Dermis microvascular lymphatic vessel endothelial cell (primary cell): ENCODE results near the gene C22orf15. TPM values are rescaled to one million over a fixed set of nuclear protein-coding genes. Genes with fewer than 3 reads are reported as not detected.

Experiments used
- DNase-seq, 2 donors: peaks; one replicate each; pipeline versions ENCODE4 v3.0.0 to v3.0.0-alpha.2; 2010; ENCODE audit warnings: low read depth in 2 of 2
- total RNA-seq: library from RNA; depleted of rRNA; stranded (reverse); fragments of >200 nt; gene quantifications from 2 replicates; pipeline ENCODE4 v1.2.1, GENCODE V29; 2014

Gene C22orf15
- total RNA-seq, 1 donor from 2014 or later = 0.64 TPM

- DNase-seq = peak in 1 of 2 donors; percentile 49
Observed at GRCh38 chr22:23772649-23773473, 10.1 kb downstream of the C22orf15 start, which contains the start of gene MMP11. Gene MMP11 (plus strand): TSS chr22:23772849. CDS start chr22:23772871, 22 bp downstream.

GRCh38 chr22:23773483-23774113, 10.8 kb downstream of the C22orf15 start:
- no peak for DNase-seq

DNA sequence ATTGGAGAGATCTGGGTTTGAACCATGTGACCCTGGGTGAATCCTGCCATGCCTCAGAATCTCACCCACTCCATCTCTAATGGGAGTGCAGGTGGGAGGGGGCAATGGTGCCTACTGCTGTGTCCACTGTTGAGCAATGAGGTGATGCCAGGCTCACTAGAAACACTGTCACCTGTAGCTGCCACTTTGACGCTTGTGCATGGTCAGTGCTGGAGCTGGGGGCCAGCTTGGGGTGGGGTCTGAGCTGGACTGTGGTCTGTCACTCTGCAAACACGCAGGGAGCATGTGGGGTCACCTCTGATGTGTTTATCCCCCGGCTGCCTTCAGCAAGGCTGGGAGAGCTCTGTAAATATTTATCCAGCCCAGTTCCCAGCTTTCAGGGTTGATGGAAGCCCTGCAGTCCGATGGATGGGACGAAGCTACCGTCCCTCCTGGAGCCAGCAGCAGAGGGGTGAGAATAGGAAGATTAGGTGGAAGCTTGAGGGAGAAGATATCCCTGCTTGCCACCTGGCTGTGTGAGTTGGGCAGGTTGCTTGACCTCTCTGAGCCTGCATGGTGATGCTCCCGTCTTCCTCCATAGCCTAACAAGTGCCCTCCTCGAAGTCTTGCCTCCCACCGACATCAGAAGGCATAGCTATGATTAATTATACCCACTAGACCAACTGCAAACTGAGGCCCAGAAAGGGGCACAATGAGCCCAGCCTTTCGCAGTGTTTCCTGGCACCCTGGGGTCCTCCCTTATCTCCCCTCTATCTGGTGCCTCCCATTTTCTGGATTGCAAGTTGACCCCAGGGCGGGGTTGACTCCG, 11.5 kb downstream of the C22orf15 start:
- no peak for DNase-seq

DNA sequence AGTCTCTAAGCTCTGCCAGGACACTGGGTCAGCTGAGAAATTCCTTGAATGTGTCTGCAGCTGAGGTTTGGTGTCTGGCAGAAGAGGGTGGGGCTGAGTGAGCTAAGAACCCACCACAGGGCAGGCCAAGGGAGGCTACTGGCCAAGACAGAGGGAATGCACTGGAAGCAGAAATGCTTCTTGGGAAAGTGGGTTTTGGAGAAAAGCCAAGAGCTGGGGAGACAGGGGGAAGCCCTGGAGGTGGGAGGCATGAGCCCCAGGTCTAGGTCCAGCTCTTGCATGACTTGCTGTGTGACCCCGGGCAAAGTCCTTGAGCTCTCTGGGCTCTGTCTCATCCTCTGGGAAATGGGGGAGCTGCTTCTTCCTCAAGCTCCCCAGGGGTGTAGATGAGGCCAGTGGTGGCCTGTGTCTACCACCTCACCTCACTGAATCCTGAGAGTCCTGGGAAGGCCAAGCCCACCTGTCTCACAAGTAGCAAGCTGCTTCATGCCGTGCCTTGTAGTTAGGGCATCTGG, 12.2 kb downstream of the C22orf15 start:
- DNase-seq = no peak

GRCh38 chr22:23775779-23776375, 13.1 kb downstream of the C22orf15 start:
- DNase-seq = no peak

DNA sequence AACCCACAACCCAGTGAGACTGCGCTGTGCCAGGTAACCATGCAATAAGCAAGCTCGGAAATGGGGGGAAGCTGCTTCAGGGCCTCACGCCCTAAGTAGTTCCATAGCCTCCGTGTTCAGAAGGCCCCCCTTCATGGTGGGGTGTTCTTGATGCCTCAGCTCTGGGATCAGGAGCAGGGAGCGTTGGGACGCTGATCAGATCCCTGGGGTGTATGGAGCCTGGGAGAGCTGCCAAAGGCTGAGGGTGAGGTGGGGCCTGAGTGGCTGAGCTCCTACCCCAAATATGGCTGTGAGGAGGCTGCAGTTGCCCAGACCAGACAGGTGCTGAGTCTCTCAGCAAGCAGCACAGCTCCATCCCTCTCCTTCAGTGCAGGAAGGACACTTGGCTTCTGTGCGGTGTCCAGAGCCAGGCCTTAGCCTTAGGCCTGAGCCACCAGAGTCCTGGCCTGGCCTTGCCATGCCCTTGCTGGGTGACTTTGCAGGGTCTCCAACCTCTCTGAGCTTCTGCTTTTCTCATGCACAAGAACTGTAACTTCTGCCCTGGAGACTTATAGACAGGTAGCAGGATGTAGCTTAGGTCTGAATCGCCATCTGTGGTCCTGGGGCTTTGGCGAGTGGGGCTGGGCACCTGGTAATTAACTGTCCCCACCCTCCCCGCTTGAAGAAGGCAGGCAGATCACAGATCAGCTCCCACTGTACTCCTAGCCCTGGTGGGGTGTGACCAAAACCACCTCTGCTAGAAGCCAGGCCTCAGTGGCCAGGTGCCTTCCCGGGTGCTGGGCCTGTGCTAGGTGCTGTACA, 15.2 kb downstream of the C22orf15 start:
- DNase-seq = no peak

DNA sequence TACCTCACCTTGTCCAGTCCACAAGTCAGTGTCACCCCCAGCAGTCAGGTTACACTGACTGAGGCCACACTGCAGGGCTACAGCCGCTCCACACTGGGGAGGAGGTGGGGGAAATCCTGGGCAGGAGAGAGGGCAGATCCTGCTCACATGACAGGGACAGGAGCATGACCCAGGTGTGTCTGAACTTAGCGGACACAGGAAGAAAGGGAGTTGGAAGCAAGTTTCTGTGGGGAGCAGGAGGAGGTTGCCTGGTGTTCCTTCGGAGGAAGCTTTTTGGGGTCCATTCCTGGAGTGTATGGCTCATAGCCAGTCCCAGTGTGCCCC, 15.7 kb downstream of the C22orf15 start:
- no peak for DNase-seq

DNA sequence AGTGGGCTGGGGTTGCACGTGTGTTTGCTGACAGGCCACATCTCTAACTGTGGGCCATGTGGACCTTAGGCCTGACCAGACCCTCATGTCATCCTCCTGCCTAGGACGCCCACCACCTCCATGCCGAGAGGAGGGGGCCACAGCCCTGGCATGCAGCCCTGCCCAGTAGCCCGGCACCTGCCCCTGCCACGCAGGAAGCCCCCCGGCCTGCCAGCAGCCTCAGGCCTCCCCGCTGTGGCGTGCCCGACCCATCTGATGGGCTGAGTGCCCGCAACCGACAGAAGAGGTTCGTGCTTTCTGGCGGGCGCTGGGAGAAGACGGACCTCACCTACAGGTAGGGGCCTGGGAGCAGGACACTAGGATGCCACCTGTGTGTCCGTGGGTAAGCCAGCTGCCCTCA, 16.3 kb downstream of the C22orf15 start:
- DNase-seq = no peak

DNA sequence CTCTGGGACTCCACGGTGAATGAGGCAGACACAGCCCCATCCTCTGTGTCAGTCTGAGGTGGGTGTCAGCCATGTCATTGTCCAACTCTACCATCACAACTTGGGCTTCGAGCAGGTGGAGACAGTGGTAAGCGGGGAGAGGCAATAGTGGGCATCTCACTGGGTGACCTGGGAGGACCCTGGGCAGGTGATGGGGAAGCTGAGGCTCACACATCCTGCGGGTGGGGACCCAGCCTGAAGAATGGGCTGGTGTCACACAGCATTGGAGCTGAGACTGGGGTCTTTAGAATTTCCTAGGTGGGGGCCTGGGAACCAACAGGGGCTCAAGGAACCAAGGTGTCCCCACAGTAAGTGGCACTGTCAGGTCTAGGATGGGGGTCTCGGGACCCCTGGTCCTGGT, 16.9 kb downstream of the C22orf15 start:
- DNase-seq = no peak

DNA sequence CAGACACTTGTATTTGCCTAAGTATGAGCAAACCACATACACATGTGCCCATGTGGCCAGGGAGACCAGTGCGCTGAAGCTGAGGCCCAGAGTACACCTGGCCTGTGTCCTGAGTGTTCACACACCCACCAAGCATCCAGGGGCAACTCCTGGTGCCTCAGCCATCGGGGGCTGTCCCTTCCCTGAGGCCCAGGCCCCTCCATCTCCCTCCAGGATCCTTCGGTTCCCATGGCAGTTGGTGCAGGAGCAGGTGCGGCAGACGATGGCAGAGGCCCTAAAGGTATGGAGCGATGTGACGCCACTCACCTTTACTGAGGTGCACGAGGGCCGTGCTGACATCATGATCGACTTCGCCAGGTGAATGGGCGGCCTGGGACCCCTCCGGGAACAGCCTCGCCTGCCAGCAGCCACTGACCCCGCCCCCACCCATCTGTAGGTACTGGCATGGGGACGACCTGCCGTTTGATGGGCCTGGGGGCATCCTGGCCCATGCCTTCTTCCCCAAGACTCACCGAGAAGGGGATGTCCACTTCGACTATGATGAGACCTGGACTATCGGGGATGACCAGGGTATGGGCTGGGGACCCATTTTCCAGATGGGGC, 17.5 kb downstream of the C22orf15 start:
- no peak for DNase-seq

- DNase-seq = no peak
Observed at GRCh38 chr22:23781065-23781464, 18.3 kb downstream of the C22orf15 start.

- DNase-seq = no peak
Observed at GRCh38 chr22:23781511-23782183, 18.9 kb downstream of the C22orf15 start.

DNA sequence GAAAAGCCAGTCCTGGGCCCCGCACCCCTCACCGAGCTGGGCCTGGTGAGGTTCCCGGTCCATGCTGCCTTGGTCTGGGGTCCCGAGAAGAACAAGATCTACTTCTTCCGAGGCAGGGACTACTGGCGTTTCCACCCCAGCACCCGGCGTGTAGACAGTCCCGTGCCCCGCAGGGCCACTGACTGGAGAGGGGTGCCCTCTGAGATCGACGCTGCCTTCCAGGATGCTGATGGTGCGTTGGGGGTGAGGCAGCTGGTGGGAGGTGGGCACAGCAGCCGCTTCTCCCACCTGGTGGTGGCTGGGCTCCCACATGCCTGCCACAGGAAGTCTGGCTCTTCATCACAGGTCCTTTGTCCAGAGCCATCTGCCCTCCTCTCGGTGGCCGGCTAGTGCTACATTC, 19.5 kb downstream of the C22orf15 start:
- DNase-seq = no peak

GRCh38 chr22:23782703-23783102, 19.9 kb downstream of the C22orf15 start:
- DNase-seq = no peak

DNA sequence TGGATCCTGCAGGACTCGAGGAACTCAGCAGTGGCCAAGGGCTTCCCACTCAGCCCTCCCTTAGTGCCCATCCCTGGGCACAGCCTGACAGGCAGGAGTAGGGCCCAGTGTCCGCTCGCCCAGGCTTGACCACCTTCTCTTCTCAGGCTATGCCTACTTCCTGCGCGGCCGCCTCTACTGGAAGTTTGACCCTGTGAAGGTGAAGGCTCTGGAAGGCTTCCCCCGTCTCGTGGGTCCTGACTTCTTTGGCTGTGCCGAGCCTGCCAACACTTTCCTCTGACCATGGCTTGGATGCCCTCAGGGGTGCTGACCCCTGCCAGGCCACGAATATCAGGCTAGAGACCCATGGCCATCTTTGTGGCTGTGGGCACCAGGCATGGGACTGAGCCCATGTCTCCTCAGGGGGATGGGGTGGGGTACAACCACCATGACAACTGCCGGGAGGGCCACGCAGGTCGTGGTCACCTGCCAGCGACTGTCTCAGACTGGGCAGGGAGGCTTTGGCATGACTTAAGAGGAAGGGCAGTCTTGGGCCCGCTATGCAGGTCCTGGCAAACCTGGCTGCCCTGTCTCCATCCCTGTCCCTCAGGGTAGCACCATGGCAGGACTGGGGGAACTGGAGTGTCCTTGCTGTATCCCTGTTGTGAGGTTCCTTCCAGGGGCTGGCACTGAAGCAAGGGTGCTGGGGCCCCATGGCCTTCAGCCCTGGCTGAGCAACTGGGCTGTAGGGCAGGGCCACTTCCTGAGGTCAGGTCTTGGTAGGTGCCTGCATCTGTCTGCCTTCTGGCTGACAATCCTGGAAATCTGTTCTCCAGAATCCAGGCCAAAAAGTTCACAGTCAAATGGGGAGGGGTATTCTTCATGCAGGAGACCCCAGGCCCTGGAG, 20.7 kb downstream of the C22orf15 start:
- DNase-seq = no peak

GRCh38 chr22:23784215-23784732, 21.5 kb downstream of the C22orf15 start:
- no peak for DNase-seq

DNA sequence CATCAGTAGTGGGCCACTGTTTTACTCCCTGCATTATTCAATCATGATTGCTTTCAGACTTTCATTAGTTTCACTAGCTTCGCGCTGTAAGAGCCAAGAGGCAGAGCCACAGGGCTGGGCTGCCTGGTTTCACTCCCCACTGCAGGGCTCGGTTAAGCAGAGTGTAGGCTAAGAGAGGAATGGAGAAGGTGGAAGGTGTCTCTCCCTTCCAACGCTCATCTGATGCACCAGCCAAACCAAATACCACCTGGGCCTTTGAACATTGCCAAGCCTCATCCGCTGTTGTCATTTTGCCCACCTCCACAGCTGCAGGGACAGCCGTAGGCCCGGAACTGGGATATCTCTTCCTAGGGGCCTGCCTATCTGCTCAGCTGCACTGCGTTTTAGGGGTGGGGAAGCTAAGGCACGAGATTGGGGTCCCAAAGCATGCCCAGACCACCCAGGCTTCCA, 23.5 kb downstream of the C22orf15 start:
- DNase-seq = no peak
